HG03521 (cell line): ENCODE data around the gene SLC14A1.

Experiments used
- ATAC-seq: cut with Tn5 transposase; IDR thresholded peaks from one replicate; pipeline ENCODE4 v1.9.1; 2021; ENCODE audit warnings: mild to moderate bottlenecking, moderate library complexity; ENCODE audit not compliant: unreplicated experiment

Gene SLC14A1

GRCh38 chr18:45723567-45724355 is at the start of gene SLC14A1:
Gene SLC14A1, plus strand, starts transcription at chr18:45724181. Its CDS starts 6,140 bp downstream, at chr18:45730321.
- no peak for ATAC-seq

- no peak for ATAC-seq
These were observed 46.6 kb upstream of the SLC14A1 start for GRCh38 chr18:45677276-45677807.

- no peak for ATAC-seq
These were observed 45.5 kb upstream of the SLC14A1 start for GRCh38 chr18:45678441-45678840.

- no peak for ATAC-seq
These were observed 45.1 kb upstream of the SLC14A1 start for GRCh38 chr18:45678850-45679249.

- no peak for ATAC-seq
These were observed 43.8 kb upstream of the SLC14A1 start for GRCh38 chr18:45680066-45680690.

- ATAC-seq = no peak
These were observed 41.8 kb upstream of the SLC14A1 start for GRCh38 chr18:45682181-45682580.

GRCh38 chr18:45684341-45685115 is 39.5 kb upstream of the SLC14A1 start:
- no peak for ATAC-seq

- ATAC-seq = peak; percentile 86
These were observed 36.9 kb upstream of the SLC14A1 start for GRCh38 chr18:45686891-45687611.

GRCh38 chr18:45687621-45688020 is 36.4 kb upstream of the SLC14A1 start:
- ATAC-seq = peak; percentile 26

GRCh38 chr18:45688113-45688512 is 35.9 kb upstream of the SLC14A1 start:
- ATAC-seq = no peak

GRCh38 chr18:45688833-45689232 is 35.1 kb upstream of the SLC14A1 start:
- ATAC-seq = no peak

- no peak for ATAC-seq
These were observed 34.6 kb upstream of the SLC14A1 start for GRCh38 chr18:45689396-45689795.

GRCh38 chr18:45690975-45691815 is 32.8 kb upstream of the SLC14A1 start:
- no peak for ATAC-seq

- no peak for ATAC-seq
These were observed 32.2 kb upstream of the SLC14A1 start for GRCh38 chr18:45691816-45692179.

GRCh38 chr18:45702708-45703265 is 21.2 kb upstream of the SLC14A1 start:
- ATAC-seq = no peak

GRCh38 chr18:45708831-45709230 is 15.2 kb upstream of the SLC14A1 start:
- ATAC-seq = no peak

GRCh38 chr18:45712061-45712460 is 11.9 kb upstream of the SLC14A1 start:
- no peak for ATAC-seq

- ATAC-seq = no peak
These were observed 10.7 kb upstream of the SLC14A1 start for GRCh38 chr18:45713239-45713638.

GRCh38 chr18:45715212-45715780 is 8.7 kb upstream of the SLC14A1 start:
- no peak for ATAC-seq
